A673 (cell line): ENCODE data around the gene RRAS. TPM values are rescaled to one million over a fixed set of nuclear protein-coding genes. Genes with fewer than 3 reads are reported as not detected.
A peak's percentile ranks its signal among the peaks of the same experiment; 100 is the strongest.
"Not testable (repeated sequence)": the region's sequence is repeated elsewhere in the genome, so short reads cannot be mapped to it uniquely, and the experiment has no call there.

Experiments used
- BruUV-seq: library from RNA; stranded (reverse); fragments of 400-500 nt; replicated peaks from 2 replicates; lab custom pipeline; 2021; lab: Mats Ljungman, UMichigan
- CTCF ChIA-PET: fragments of 300-600 bp; sonication (Branson Sonifier 250); formaldehyde crosslinking; loops from one replicate; lab custom pipeline; 2022; ENCODE audit warnings: antibody characterized with exemption; lab: Charles Lee
- POLR2A ChIA-PET: fragments of 300-600 bp; sonication (Branson Sonifier 250); formaldehyde crosslinking; loops from one replicate; lab custom pipeline; 2022; ENCODE audit warnings: antibody characterized with exemption; ENCODE audit not compliant: low non-redundant PET; lab: Charles Lee
- DNase-seq: peaks from one replicate; pipeline ENCODE4 v3.0.0-alpha.2; 2015; ENCODE audit warnings: low spot score
- H3K27ac ChIP-seq: fragments of 200-600 bp; sonication (generic); 2 replicates; pipeline ENCODE4 v1.5.1; 2016; ENCODE audit warnings: mixed run types, low read depth, mild to moderate bottlenecking, mixed read lengths, antibody characterized with exemption, low read length; ENCODE audit not compliant: poor library complexity, severe bottlenecking
- H3K27me3 ChIP-seq: fragments of 200-600 bp; sonication (generic); replicated peaks from 2 replicates; pipeline ENCODE4 v1.6.1; 2017; ENCODE audit warnings: mixed run types, low read depth, mild to moderate bottlenecking, mixed read lengths, antibody characterized with exemption, low read length; ENCODE audit not compliant: insufficient read depth, poor library complexity
- H3K36me3 ChIP-seq: fragments of 200-600 bp; sonication (generic); 2 replicates; pipeline ENCODE4 v1.6.1; 2016; ENCODE audit warnings: mixed run types, mild to moderate bottlenecking, mixed read lengths, antibody characterized with exemption, low read length; ENCODE audit not compliant: insufficient read depth, poor library complexity, severe bottlenecking
- H3K4me1 ChIP-seq: fragments of 200-600 bp; sonication (generic); 2 replicates; pipeline ENCODE4 v1.6.1; 2017; ENCODE audit warnings: mixed run types, mild to moderate bottlenecking, mixed read lengths, antibody characterized with exemption, low read length; ENCODE audit not compliant: insufficient read depth, poor library complexity, severe bottlenecking
- H3K4me3 ChIP-seq: fragments of 200-600 bp; sonication (generic); 2 replicates; pipeline ENCODE4 v1.5.1; 2016; ENCODE audit warnings: low read depth, mixed run types, mild to moderate bottlenecking, mixed read lengths, low read length; ENCODE audit not compliant: poor library complexity, severe bottlenecking
- H3K9me3 ChIP-seq: fragments of 200-600 bp; sonication (generic); 2 replicates; pipeline ENCODE4 v1.6.1; 2016; ENCODE audit warnings: mixed run types, low read depth, mild to moderate bottlenecking, mixed read lengths, antibody characterized with exemption, low read length; ENCODE audit not compliant: poor library complexity, severe bottlenecking
- EZH2 ChIP-seq: fragments of 200-600 bp; sonication (generic); IDR thresholded peaks from 2 replicates; pipeline ENCODE4 v1.6.1; 2017; ENCODE audit warnings: borderline replicate concordance, low read depth, mild to moderate bottlenecking, mixed read lengths, antibody characterized with exemption, low read length; ENCODE audit not compliant: poor library complexity, severe bottlenecking
- intact Hi-C: fragments of 100-400 bp; cut with micrococcal nuclease; formaldehyde crosslinking; loops from one replicate; pipeline ENCODE4 v1.10.0; 2022; ENCODE audit not compliant: unreplicated experiment
- total RNA-seq: library from RNA; stranded (reverse); gene quantifications from 2 replicates; pipeline ENCODE4 v1.2.3, GENCODE V29; 2021
- TF ChIP-seq, protein P1 (sequence below): fragments of 300-800, 200-600 bp; sonication (generic); conservative IDR thresholded peaks from 2 replicates; pipeline ENCODE4 v1.5.1; 2017; ENCODE audit warnings: low read depth, mild to moderate bottlenecking, antibody characterized with exemption, low read length, moderate library complexity, mixed read lengths

Gene RRAS
- total RNA-seq, 1 experiment from 2014 or later: 27.6 TPM

DNA sequence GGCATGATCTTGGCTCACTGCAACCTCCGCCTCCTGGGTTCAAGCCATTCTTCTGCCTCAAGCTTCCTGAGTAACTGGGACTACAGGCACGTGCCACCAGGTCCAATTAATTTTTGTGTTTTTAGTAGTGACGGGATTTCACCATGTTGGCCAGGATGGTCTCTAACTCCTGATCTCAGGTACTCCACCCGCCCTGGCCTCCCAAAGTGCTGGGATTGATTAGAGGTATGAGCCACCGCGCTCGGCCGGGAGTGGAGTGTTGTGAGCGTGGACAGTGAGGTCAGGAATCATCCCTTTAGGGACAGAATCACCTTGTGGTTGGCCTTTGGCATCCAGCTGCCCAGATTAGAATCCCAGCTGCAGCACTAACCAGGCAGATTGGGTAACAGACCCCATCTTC lies 10.3 kb downstream of the RRAS start:
- Histone ChIP-seq H3K4me3 (no peak overlapping the region), H3K36me3 (peaks cover 24% of the 10 kb centered on the region), H3K27me3 (no peaks in the 10 kb centered on the region), H3K4me1 (peaks cover 9% of the 10 kb centered on the region), H3K27ac (no peak overlapping the region), H3K9me3 (no peaks in the 10 kb centered on the region)
- ChIA-PET CTCF (no interaction called here), POLR2A (no interaction called here)
- DNase-seq: no peak
- BruUV-seq: no TSS peak
- intact Hi-C loops: no loop called here
- TF ChIP-seq EZH2: no peak
- TF ChIP-seq, protein P1, sequence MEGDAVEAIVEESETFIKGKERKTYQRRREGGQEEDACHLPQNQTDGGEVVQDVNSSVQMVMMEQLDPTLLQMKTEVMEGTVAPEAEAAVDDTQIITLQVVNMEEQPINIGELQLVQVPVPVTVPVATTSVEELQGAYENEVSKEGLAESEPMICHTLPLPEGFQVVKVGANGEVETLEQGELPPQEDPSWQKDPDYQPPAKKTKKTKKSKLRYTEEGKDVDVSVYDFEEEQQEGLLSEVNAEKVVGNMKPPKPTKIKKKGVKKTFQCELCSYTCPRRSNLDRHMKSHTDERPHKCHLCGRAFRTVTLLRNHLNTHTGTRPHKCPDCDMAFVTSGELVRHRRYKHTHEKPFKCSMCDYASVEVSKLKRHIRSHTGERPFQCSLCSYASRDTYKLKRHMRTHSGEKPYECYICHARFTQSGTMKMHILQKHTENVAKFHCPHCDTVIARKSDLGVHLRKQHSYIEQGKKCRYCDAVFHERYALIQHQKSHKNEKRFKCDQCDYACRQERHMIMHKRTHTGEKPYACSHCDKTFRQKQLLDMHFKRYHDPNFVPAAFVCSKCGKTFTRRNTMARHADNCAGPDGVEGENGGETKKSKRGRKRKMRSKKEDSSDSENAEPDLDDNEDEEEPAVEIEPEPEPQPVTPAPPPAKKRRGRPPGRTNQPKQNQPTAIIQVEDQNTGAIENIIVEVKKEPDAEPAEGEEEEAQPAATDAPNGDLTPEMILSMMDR: no peak

DNA sequence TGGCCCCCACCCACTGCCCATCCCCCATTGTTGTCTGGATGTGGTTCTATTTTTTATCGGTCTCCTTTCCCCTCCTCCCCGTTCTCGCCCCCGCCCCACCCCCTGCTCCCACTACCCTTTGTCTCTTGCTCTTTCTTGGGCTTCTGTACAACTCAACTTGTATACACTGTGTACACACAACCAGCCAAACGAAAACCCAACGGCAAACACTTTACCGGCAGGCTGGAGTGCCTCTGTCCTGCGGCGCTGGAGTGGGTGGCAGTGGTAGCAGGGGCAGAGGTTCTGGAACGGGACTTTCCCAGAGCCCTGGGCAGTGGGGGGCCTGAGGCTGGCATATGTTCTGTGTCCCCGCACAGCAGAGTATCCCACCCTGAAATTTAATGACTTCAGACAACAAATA lies 13.7 kb downstream of the RRAS start:
- Histone ChIP-seq H3K4me1 (peaks cover 8% of the 10 kb centered on the region), H3K27me3 (no peaks in the 10 kb centered on the region), H3K27ac (no peak overlapping the region), H3K36me3 (peaks cover 31% of the 10 kb centered on the region), H3K4me3 (no peak overlapping the region), H3K9me3 (no peaks in the 10 kb centered on the region)
- ChIA-PET POLR2A (no interaction called here), CTCF (no interaction called here)
- intact Hi-C loops: no loop called here
- TF ChIP-seq EZH2: no peak
- TF ChIP-seq, protein P1: no peak
- no TSS peak for BruUV-seq
- no peak for DNase-seq

DNA sequence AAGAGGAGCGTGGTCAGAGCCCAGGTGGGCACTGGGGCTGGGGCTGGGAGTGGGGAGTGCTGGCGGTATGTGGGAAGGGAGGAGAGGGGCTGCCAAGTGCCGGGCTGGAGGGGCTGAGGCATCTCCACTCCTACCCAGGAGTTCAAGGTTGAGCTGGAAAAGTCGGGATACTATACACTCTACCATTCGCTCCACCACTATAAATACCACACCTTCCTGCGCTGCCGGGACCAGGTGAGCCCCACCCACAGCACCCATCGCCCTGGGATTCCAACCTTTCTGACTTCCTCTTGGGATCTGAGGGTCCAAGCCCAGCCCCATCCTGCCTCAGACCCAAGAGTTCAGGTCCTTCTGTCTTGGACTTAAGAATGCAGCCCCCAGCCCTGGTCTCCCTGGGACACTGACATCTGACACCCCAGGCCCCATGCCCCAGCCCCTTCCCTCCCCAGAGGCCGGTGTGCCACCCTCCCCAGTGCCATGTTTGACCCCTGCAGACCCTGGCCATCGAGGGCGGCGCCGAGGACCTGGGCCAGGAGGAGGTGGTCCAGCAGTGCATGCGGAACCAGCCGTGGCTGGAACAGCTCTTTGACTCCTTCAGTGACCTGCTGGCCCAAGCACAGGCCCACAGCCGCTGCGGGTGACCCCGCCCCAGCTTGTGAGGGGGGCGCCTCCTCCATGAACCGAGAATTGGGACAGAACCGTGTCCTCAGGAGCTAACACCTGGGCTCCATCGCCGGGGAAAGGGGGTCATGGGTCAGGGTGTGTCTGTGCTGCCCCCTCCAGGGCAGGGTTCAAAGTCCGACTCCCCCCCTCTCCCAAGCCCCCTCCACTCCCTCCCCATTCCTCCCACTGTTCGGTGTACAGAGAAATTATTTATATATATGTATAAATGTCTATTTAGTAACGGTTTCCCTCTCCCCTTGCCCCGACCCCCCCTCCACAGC lies 14.7 kb downstream of the RRAS start:
- intact Hi-C loops: no loop called here
- CTCF ChIA-PET: no interaction called here
- H3K36me3 ChIP-seq: peaks cover 34% of the 10 kb centered on the region
- TF ChIP-seq, protein P1: no peak
- TF ChIP-seq EZH2: no peak
- TSS peak; percentile 16 for BruUV-seq
- no peak overlapping the region for H3K4me3 ChIP-seq
- no peak for DNase-seq
- POLR2A ChIA-PET: no interaction called here
- no peaks in the 10 kb centered on the region for H3K9me3 ChIP-seq
- no peaks in the 10 kb centered on the region for H3K27me3 ChIP-seq
- H3K4me1 ChIP-seq: no peaks in the 10 kb centered on the region
- H3K27ac ChIP-seq: no peak overlapping the region

DNA sequence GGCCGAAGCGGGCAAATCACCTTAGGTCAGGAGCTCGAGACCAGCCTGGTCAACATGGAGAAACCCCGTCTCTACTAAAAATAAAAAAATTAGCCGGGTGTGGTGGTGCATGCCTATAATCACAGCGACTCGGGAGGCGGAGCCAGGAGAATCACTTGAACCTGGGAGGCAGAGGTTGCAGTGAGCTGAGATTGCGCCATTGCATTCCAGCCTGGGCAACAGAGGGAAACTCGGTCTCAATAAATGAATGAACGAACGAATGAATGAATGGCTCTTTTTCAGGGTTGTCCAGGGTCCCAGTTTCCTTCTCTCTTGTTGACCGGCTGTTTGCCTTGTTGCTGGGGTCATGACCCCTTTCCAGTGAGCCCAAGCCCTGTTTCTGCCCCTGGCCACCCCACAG lies 22.1 kb downstream of the RRAS start:
- H3K27ac ChIP-seq, DNase-seq, H3K4me1 ChIP-seq, H3K4me3 ChIP-seq, CTCF ChIA-PET, intact Hi-C loops, H3K27me3 ChIP-seq, H3K9me3 ChIP-seq, POLR2A ChIA-PET, BruUV-seq: not testable (repeated sequence)
- peaks cover 62% of the 10 kb centered on the region for H3K36me3 ChIP-seq
